GM08714 (cell line): ENCODE data around the gene METTL26.

ENCODE experiments used
- H3K4me3 ChIP-seq: fragments of 200-500 bp; sonication (Bioruptor generic); 2 replicates; pipeline ENCODE4 v1.5.1; 2014; ENCODE audit warnings: mild to moderate bottlenecking, low read length, inconsistent platforms
- ZNF274 ChIP-seq: IDR thresholded peaks from 2 replicates; pipeline ENCODE4 v1.6.1; 2012; ENCODE audit warnings: mild to moderate bottlenecking, low read depth, low read length

The METTL26 gene

DNA sequence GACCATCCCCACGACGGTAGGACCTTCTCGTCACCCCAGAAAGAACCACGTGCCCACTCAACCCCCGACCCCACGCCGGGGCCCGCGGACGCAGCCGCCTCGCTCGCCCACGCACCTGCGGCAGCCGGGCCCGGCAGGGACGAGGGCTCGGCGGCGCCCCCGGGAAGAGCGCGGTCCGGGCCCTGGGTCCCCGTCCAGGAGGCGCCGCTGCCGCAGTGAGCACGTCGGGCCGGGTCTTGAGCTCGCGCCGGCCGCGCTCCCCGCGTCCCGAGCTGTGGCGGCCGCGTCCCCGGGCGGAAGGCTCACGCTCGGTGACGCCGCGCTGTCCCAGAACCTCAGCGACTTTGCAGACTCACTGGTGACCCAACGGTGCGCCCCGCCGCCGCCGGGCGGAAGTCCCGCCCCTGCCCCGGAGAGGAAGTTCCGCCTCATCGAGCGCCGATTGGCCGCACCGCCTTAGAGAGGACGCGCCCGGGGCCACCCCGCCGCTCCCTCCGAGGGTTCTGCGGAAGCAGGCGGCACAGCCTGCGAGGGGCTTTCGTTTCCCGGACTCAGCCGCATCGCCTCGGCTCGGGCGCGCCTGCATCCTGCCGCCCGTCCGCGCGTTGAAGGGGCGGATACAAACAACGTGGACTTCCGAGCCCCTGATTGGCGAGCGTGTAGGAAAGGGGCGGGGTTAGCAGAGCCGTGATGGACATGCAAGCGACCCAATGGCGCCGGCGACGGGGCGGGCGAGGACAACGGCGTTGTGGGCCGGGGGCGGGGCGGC, 47.0 kb downstream of the METTL26 start:
- H3K4me3 ChIP-seq: peak overlapping the region; percentile 83
- no peak for TF ChIP-seq ZNF274

DNA sequence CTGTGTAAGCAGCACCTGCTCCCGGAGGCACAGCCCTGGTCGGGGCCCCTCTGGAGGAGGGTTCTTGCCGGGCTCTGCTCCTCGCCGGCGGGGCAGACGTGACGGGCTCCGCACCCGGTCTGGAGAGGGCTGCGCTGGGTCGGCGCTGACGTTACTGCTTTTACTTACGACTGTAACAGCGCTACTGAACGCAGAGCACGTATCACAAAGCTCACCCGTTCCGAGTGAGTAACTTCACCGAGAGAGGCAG, 47.5 kb downstream of the METTL26 start:
- H3K4me3 ChIP-seq: peak overlapping the region; percentile 83
- TF ChIP-seq ZNF274: no peak

DNA sequence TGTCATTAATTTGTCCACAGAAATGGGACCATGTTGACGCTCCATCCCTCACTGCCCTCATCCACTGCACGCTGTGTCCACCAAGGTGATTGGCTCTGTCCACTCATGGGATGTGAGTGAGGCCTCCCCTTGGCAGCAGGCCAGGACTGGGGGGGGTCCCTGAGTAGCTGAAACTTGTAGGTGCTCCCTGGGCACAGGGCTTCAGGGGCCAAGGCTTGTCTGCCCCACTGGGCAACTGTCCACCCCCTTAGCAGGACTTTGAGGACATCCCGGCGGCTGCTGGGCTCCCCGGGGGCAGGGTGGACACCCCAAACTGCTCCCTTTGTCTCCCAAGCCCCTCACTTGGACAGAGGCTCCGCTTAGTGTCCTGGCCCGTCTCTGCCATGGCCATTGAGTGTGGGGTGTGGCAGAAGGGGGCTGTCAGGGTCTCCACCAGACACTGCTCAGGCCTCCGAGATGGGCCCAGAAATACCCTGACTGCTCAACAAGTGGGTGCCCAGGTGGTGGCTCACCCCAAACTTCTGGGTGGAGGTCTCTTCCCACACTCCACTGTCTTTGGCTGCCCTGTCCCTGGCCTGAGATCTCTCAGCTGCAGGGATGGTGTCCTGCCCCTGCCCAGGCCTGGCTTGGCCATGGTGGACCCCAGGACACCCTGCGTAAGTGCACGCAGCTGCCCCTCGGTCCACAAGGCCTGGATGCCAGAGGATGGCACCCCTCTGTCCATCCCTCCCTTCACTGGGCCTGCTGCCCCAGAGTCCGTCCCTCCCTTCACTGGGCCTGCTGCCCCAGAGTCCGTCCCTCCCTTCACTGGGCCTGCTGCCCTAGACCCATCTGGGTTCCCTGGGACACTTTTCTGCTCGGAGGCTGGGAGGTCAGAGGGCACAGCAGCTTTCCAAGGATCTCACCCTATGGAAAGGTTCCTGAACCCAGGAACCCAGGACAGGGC, 49.2 kb downstream of the METTL26 start:
- peak overlapping the region; percentile 83; the same call in 1 of the 2 replicates for H3K4me3 ChIP-seq
- TF ChIP-seq ZNF274: no peak

DNA sequence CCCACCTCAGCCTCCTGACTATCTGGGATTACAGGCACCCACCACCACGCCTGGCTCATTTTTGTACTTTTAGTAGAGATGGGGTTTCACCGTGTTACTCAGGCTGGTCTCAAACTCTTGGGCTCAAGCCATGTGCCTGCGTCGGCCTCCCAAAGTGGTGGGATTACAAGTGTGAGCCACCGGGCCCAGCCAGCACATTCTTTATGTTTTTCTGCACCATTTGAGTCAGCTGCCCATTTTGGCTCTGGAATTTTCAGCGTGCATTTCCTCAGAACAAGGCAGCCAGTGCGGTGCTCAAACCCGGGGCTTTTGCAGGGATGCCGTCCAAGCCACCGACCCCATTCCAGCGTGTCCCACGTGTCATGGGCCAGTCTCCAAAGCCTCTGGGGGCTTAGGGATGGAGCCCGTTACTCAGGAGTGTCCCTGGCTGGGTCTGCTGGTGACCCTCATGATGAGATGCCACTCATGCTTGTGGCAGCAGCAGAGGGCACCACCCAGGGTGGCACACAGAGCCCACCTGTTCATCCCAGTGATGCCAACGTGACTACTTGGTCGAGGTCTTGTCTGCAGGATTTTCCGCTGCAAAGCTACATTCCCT, 50.0 kb downstream of the METTL26 start:
- no peak overlapping the region for H3K4me3 ChIP-seq
- TF ChIP-seq ZNF274: no peak

DNA sequence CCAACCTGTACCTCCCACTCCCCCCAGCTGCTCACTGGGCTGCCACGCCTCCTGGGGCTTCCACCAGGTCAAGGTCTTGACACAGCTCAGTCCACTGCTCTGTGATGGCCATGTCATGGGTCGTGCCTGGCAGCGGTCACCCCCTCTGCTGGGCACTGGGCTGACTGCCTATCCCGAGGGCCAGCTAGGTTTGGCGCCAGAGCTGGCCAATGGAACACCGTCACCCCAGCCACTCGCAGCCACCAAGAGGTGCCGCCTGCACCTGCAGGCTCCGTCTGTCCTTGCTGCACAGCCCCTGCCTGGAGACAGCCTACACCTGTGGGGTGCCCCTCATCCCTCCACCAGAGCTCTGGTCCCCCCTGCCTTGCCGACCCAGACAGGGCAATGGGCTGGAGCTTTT, 50.8 kb downstream of the METTL26 start:
- H3K4me3 ChIP-seq: no peak overlapping the region
- TF ChIP-seq ZNF274: no peak
